ENCODE results near the gene HOXB3.

HOXB3 gene

DNA sequence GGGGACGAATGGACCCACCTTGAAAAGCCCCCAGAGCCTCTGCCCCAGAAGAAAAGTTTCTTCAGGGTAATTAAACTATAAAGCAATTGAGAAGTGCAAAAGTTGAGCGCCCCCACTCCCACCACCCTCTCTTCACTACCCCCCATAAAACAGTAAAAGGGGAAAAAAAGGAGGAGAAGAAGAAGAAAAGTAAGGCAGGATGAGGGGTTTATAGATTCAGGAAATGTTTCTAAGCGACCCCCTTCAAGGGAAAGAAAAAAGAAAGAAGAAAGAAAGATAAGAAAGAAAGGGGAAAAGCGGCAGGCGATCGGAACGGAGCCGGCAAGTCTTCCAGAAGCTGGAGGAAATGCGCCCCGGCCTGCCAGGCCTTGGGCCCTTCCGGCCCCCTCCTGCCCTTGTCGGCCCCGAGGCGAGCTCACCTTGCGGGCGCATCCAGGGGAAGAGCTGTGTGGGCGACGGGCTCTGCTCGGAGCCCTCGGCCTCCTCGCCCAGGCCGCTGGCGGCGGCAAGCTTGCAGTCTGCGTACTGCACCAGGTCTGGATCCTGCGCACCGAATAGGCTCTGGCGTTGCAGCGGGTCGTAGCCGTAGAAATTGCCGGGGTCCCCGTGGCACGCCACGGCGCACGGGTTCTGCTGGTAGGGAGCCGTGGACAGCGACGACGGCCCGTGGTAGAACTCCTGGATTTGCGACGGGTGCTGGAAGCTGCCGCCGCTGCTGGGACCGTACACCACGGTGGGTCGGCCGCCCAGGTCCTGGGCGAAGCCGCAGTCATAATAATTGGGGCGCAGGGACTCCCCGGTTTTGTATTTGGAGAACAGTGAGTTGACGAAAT lies 24.0 kb upstream of the HOXB3 start:
- FAIRE-seq (no peak), DNase-seq (ENCODE audit: insufficient read length, low spot score) (no peak)

GRCh38 chr17:48612854-48613691 lies 23.0 kb upstream of the HOXB3 start:
- FAIRE-seq = peak; percentile 86
- peak; percentile 79 for DNase-seq (ENCODE audit: insufficient read length, low spot score)

GRCh38 chr17:48612456-48612853 lies 22.4 kb upstream of the HOXB3 start:
- FAIRE-seq = no peak
- DNase-seq (ENCODE audit: insufficient read length, low spot score) = no peak

GRCh38 chr17:48611681-48612455 lies 21.8 kb upstream of the HOXB3 start:
- DNase-seq (ENCODE audit: insufficient read length, low spot score) (no peak), FAIRE-seq (no peak)

- no peak for DNase-seq (ENCODE audit: insufficient read length, low spot score)
- FAIRE-seq = no peak
Observed at GRCh38 chr17:48611213-48611612, 21.2 kb upstream of the HOXB3 start.

GRCh38 chr17:48610282-48611211 lies 20.5 kb upstream of the HOXB3 start, which contains the start of gene HOXB7:
Gene HOXB7, minus strand, starts transcription at chr17:48611017. Its CDS starts 99 bp downstream, at chr17:48610918.
- DNase-seq (ENCODE audit: insufficient read length, low spot score) (peak; percentile 87), FAIRE-seq (peak; percentile 95)

GRCh38 chr17:48609759-48610281 lies 19.8 kb upstream of the HOXB3 start:
- FAIRE-seq = no peak

GRCh38 chr17:48609033-48609432 lies 19.0 kb upstream of the HOXB3 start:
- FAIRE-seq = peak; percentile 13
- DNase-seq (ENCODE audit: insufficient read length, low spot score) = no peak

More at GRCh38 chr17:48609759-48610281, 19.8 kb upstream of the HOXB3 start:
- no peak for DNase-seq (ENCODE audit: insufficient read length, low spot score)

- DNase-seq (ENCODE audit: insufficient read length, low spot score) (no peak), FAIRE-seq (no peak)
Observed at GRCh38 chr17:48608494-48608834, 18.4 kb upstream of the HOXB3 start.

DNA sequence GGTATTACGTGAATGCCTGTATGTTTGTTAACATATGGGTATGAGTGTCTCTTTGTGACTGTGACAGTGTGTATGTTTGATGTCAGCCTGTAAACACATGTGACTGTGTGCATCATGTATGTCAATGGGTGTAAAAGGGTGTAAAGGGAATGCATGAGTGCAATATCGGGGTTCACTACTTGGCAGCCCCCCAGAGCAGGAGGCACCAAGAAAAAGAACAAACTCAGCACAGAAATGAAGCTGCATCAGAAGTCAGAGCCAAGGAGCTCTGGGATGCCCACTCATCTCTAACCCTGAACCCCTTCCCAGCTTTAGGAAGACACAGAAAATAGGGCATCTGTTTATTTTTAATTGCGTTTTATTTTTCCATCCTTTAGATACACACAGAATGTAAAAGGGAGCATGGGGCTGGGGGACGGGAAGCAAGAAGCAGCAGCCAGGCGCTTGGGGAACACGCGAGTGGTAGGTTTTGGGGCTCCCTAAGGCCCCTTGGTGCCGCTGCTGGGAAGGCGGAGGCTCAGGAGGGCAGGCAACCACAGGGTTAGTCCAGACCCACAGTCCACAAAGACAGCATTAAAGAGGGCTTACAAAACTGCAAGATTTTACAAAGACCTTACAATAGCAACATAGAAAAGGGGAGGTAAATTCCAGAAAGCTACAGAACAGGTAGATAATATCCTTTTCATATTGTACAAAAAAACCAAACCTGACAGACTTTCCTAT lies 17.0 kb upstream of the HOXB3 start:
- no peak for FAIRE-seq
- no peak for DNase-seq (ENCODE audit: insufficient read length, low spot score)

GRCh38 chr17:48605991-48606891 lies 16.2 kb upstream of the HOXB3 start:
- DNase-seq (ENCODE audit: insufficient read length, low spot score) = no peak
- FAIRE-seq = peak; percentile 88

GRCh38 chr17:48605409-48605919 lies 15.4 kb upstream of the HOXB3 start:
- FAIRE-seq (peak; percentile 59), DNase-seq (ENCODE audit: insufficient read length, low spot score) (no peak)

DNA sequence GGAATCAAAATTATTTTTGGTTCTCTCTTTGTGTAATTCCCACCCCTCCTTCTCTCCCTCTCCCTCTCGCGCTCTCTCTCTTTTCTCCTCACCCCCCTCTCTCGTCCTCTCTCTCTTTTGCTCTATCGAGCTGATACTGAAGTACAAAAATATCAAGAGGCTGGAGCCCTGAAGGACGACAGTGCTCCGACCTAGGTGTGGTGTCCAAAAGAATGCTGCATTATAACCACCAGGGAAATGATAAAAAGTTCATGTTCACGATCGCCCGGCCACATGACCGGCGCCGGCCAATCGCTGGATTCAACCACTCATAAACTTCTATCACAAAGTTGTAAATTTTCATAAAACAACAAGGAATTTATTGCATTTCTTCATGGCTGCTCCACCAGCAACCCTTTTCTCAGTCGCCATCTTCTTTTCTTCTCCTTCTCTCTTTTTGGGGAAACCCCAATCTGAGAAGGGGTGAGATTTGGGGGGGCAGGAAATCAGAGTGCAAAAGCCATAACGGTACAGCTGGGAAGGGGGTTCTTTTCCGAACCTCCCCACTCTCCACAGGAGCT lies 14.8 kb upstream of the HOXB3 start, which contains the start of gene HOXB6:
Gene HOXB6 (minus strand): TSS at position 217 of the 560 bp plus-strand sequence. CDS start 6,836 bp downstream, outside the sequence.
- FAIRE-seq (peak; percentile 9), DNase-seq (ENCODE audit: insufficient read length, low spot score) (no peak)

DNA sequence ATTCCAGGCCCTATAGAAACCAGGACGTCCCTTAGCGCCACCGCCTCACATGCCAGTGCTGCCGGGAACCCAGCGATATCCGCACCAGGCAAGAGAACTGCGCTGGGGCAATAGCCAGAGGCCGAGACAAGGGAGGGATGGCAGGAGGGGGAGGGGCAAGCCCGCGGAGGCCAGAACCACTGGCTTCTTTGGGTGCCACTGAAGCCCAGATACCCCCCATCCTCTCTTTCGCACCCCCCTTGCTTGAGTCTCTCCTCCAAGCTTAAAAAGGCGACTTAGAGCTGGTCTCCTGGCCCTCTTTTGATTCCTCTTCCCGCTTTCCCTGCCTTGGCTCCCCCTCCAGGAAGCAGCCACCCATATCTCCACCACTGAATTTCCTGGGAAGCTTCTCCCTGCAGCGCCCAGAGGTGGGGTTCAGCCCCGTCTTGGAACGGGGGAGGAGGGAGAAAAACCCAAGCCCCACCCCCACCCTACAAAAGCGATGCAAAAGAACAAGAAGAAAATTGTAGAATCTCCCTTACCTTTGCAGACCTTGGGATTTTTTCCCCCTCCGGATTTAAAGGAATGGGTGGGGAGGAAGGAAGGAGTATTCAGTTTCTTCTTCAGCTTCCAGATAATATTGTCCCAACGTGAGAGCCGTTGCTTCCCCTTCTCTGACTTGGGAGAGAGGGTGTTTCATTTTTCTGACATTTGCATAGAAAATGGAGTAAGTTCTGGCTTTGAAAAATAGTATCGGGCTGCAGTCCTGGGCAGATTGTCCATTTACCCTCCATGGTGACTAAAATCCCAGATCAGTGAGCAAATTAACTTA lies 14.1 kb upstream of the HOXB3 start:
- DNase-seq (ENCODE audit: insufficient read length, low spot score) = peak; percentile 82

GRCh38 chr17:48601539-48602425 lies 11.7 kb upstream of the HOXB3 start:
- DNase-seq (ENCODE audit: insufficient read length, low spot score) = no peak
- no peak for FAIRE-seq

More for the DNA sequence above, 14.1 kb upstream of the HOXB3 start:
- FAIRE-seq = peak; percentile 75

GRCh38 chr17:48601207-48601538 lies 11.1 kb upstream of the HOXB3 start:
- DNase-seq (ENCODE audit: insufficient read length, low spot score) = no peak
- FAIRE-seq = no peak

Measured in HTR-8/SVneo (cell line).